ENCODE data around the gene CBX4. TPM values are rescaled to one million over a fixed set of nuclear protein-coding genes. Genes with fewer than 3 reads are reported as not detected.
A peak's percentile ranks its signal among the peaks of the same experiment; 100 is the strongest.

The CBX4 gene
- total and polyA plus RNA-seq, 2 of the 13 experiments (the other 11 are each of a cell fraction or from before 2014, with no cell fraction given) = 25.8 to 50.8 TPM

DNA sequence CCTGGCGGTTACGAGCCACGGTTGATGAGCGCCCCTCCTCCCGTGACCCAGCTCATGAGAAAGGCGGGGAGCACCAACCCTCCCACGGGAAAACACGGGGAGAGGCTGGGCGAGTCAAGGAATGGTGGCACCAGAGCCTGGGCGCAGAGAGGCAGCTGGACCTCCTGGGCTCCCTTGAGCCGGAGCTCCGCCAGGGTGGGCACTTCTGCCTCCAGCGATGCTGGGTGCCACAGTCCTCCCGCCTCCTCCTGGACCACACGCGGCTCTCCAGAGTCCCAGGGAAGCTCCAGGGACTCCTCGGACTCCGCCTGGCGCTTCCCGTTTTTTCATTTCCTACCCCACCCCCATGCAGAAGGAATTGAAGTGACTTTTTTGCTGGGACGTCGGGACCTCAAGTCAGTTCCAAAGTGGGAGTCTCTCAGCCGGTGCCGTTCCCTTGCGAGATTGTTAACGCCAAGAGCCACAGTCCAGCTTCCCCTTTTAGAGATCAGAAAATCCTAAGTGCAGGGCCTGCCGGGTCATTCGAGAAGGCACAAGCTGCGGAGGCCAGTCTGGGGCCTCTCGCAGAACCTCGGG, 35.7 kb downstream of the CBX4 start (continued):
- TF ChIP-seq, protein P1, sequence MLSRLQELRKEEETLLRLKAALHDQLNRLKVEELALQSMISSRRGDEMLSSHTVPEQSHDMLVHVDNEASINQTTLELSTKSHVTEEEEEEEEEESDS (CRISPR knock-in tag; IDR thresholded peaks at IDR 0.05; ENCODE audit: borderline replicate concordance) = no peak
- TF ChIP-seq TBP (CRISPR knock-in tag; IDR thresholded peaks at IDR 0.05) (no peak), KAT7 (CRISPR knock-in tag; IDR thresholded peaks at IDR 0.05; ENCODE audit: borderline replicate concordance) (no peak), ISL2 (CRISPR knock-in tag; IDR thresholded peaks at IDR 0.05) (no peak), ZNF12 (CRISPR knock-in tag; IDR thresholded peaks at IDR 0.05) (no peak)
- TF ChIP-seq, protein P2, sequence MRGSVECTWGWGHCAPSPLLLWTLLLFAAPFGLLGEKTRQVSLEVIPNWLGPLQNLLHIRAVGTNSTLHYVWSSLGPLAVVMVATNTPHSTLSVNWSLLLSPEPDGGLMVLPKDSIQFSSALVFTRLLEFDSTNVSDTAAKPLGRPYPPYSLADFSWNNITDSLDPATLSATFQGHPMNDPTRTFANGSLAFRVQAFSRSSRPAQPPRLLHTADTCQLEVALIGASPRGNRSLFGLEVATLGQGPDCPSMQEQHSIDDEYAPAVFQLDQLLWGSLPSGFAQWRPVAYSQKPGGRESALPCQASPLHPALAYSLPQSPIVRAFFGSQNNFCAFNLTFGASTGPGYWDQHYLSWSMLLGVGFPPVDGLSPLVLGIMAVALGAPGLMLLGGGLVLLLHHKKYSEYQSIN (CRISPR knock-in tag; IDR thresholded peaks at IDR 0.05; ENCODE audit: borderline replicate concordance) = 0 out of 2 replicates have a peak, but pooled peaks have one; percentile 18
- TF ChIP-seq, protein P3, sequence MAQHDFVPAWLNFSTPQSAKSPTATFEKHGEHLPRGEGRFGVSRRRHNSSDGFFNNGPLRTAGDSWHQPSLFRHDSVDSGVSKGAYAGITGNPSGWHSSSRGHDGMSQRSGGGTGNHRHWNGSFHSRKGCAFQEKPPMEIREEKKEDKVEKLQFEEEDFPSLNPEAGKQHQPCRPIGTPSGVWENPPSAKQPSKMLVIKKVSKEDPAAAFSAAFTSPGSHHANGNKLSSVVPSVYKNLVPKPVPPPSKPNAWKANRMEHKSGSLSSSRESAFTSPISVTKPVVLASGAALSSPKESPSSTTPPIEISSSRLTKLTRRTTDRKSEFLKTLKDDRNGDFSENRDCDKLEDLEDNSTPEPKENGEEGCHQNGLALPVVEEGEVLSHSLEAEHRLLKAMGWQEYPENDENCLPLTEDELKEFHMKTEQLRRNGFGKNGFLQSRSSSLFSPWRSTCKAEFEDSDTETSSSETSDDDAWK (CRISPR knock-in tag; IDR thresholded peaks at IDR 0.05) = no peak
- TF ChIP-seq, protein P4, sequence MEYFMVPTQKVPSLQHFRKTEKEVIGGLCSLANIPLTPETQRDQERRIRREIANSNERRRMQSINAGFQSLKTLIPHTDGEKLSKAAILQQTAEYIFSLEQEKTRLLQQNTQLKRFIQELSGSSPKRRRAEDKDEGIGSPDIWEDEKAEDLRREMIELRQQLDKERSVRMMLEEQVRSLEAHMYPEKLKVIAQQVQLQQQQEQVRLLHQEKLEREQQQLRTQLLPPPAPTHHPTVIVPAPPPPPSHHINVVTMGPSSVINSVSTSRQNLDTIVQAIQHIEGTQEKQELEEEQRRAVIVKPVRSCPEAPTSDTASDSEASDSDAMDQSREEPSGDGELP (IDR thresholded peaks at IDR 0.05; ENCODE audit: borderline replicate concordance, low read depth) = no peak
- TF ChIP-seq, protein P5, sequence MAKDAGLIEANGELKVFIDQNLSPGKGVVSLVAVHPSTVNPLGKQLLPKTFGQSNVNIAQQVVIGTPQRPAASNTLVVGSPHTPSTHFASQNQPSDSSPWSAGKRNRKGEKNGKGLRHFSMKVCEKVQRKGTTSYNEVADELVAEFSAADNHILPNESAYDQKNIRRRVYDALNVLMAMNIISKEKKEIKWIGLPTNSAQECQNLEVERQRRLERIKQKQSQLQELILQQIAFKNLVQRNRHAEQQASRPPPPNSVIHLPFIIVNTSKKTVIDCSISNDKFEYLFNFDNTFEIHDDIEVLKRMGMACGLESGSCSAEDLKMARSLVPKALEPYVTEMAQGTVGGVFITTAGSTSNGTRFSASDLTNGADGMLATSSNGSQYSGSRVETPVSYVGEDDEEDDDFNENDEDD (CRISPR knock-in tag; IDR thresholded peaks at IDR 0.05; ENCODE audit: borderline replicate concordance) = no peak
